Common myeloid progenitor, CD34-positive (primary cell): ENCODE data around the gene NDNF.

Source experiments
- CTCF ChIA-PET: fragments of 350-600 bp; sonication (Branson Sonifier 250); formaldehyde crosslinking; loops from one replicate; lab custom pipeline; 2021; ENCODE audit warnings: antibody characterized with exemption; lab: Charles Lee
- POLR2A ChIA-PET: fragments of 350-600 bp; sonication (Branson Sonifier 250); formaldehyde crosslinking; loops from one replicate; lab custom pipeline; 2021; ENCODE audit warnings: antibody characterized with exemption; lab: Charles Lee
- DNase-seq, 3 donors: peaks; one replicate each; pipeline versions ENCODE4 v3.0.0 to v3.0.0-alpha.2; 2013
- H3K27ac ChIP-seq, 2 experiments: 1 replicate in 1 of 2; 2 replicates in 1 of 2; pipeline ENCODE4 v1.7.0; 2013; ENCODE audit warnings: inconsistent platforms in 2 of 2, low read length in 2 of 2, mild to moderate bottlenecking in 2 of 2, low read depth in 1 of 2, moderate library complexity in 1 of 2; ENCODE audit not compliant: severe bottlenecking in 2 of 2, insufficient read depth in 1 of 2, poor library complexity in 1 of 2
- H3K27me3 ChIP-seq, 5 experiments: replicated peaks in 2 of 5; 1 replicate in 3 of 5; 2 replicates in 2 of 5; pipeline versions ENCODE4 v1.6.1 to v1.7.0; 2013; ENCODE audit warnings: low read length in 4 of 5, mild to moderate bottlenecking in 2 of 5, moderate library complexity in 2 of 5, inconsistent platforms in 1 of 5; ENCODE audit not compliant: insufficient read depth in 5 of 5, control insufficient read depth in 4 of 5
- H3K36me3 ChIP-seq, 4 experiments: 1 replicate in 2 of 4; 2 replicates in 2 of 4; pipeline versions ENCODE4 v1.6.1 to v1.7.0; 2013; ENCODE audit warnings: low read length in 3 of 4, control low read depth in 1 of 4, mild to moderate bottlenecking in 1 of 4; ENCODE audit not compliant: control insufficient read depth in 4 of 4, insufficient read depth in 4 of 4
- H3K4me1 ChIP-seq, 4 experiments: 1 replicate in 3 of 4; 2 replicates in 1 of 4; pipeline versions ENCODE4 v1.6.1 to v1.7.1; 2013; ENCODE audit warnings: low read length in 3 of 4, mild to moderate bottlenecking in 3 of 4, control low read depth in 1 of 4, inconsistent platforms in 1 of 4, moderate library complexity in 1 of 4; ENCODE audit not compliant: control insufficient read depth in 4 of 4, insufficient read depth in 4 of 4; ENCODE audit errors: control extremely low read depth in 1 of 4
- H3K4me3 ChIP-seq, 7 experiments: 1 replicate in 4 of 7; 2 replicates in 3 of 7; pipeline versions ENCODE4 v1.5.1 to v1.7.0; 2013; ENCODE audit warnings: mild to moderate bottlenecking in 7 of 7, low read length in 6 of 7, moderate library complexity in 6 of 7, inconsistent platforms in 2 of 7, low read depth in 2 of 7, control low read depth in 1 of 7; ENCODE audit not compliant: insufficient read depth in 4 of 7, control insufficient read depth in 1 of 7; ENCODE audit errors: extremely low read depth in 1 of 7
- H3K9me3 ChIP-seq, 5 experiments: 1 replicate in 4 of 5; 2 replicates in 1 of 5; pipeline versions ENCODE4 v1.6.1 to v1.7.1; 2013; ENCODE audit warnings: low read length in 4 of 5, mild to moderate bottlenecking in 2 of 5, inconsistent platforms in 1 of 5, low read depth in 1 of 5, moderate library complexity in 1 of 5; ENCODE audit not compliant: control insufficient read depth in 4 of 5, insufficient read depth in 2 of 5; ENCODE audit errors: control extremely low read depth in 1 of 5
- WGBS: methylation state at CpG from one replicate; pipeline ENCODE4 v1.1.5; 2013; ENCODE audit not compliant: insufficient coverage; 5-methylcytosine and 5-hydroxymethylcytosine counted together

NDNF gene

GRCh38 chr4:121003863-121004262 is 68.5 kb downstream of the NDNF start:
- Histone ChIP-seq H3K9me3 (peaks cover 0 to 3% (median 0%) of the 10 kb centered on the region in 5 experiments), H3K27ac (no peak overlapping the region), H3K36me3 (no peaks in the 10 kb centered on the region), H3K4me1 (no peaks in the 10 kb centered on the region), H3K4me3 (no peak overlapping the region), H3K27me3 (no peaks in the 10 kb centered on the region)
- ChIA-PET POLR2A (no interaction called here), CTCF (no interaction called here)
- WGBS = 81% methylated on average over 2 of the region's 4 CpGs
- DNase-seq = no peak

- H3K27me3 ChIP-seq = no peaks in the 10 kb centered on the region
- CTCF ChIA-PET = no interaction called here
- no CpG with 5 or more reads among the region's 1 CpG for WGBS
- POLR2A ChIA-PET = no interaction called here
- H3K27ac ChIP-seq = no peak overlapping the region
- DNase-seq = no peak
- no peak overlapping the region for H3K4me3 ChIP-seq
- no peaks in the 10 kb centered on the region for H3K9me3 ChIP-seq
- H3K4me1 ChIP-seq = no peaks in the 10 kb centered on the region
- no peaks in the 10 kb centered on the region for H3K36me3 ChIP-seq
Measured at GRCh38 chr4:120995266-120996010, 76.9 kb downstream of the NDNF start.

DNA sequence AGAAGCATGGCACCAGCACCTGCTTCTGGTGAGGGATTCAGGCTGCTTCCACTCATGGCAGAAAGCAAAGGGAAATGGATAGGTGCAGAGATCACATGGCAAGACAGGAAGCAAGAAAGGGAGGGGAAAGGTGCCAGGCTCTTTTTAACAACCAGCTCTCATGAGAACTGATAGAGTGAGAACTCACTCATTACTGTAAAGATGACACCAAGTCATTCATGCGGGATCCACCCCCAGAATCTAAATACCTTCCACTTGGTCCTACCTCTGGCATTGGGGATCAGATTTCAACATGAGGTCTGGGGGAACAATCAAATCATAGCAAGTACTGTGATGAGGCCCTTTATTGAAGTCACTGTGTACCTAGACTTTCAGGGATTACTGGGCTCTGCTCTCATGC is 77.8 kb downstream of the NDNF start:
- 17% methylated on average over 1 of the region's 1 CpG for WGBS
- ChIA-PET CTCF (no interaction called here), POLR2A (no interaction called here)
- no peak for DNase-seq
- Histone ChIP-seq H3K9me3 (no peaks in the 10 kb centered on the region), H3K27me3 (no peaks in the 10 kb centered on the region), H3K27ac (no peak overlapping the region), H3K4me1 (no peaks in the 10 kb centered on the region), H3K36me3 (no peaks in the 10 kb centered on the region), H3K4me3 (no peak overlapping the region)

DNA sequence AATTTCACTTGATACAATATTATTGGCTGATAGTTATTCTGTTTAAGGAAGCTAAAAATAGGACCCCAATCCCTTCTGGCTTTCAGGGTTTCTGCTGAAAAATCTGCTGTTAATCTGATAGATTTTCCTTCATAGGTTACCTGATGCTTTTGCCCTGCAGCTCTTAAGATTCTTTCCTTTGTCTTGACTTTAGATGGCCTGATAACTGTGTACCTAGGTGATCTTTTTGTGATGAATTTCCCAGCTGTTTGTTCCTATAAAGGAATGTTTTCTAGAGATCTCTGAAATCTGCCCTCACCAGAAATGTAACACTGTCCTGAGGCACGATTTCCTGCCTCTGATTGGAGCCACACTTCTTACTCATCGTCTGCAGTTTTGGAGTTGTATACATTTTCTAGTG is 80.5 kb downstream of the NDNF start:
- Histone ChIP-seq H3K9me3 (no peaks in the 10 kb centered on the region), H3K4me1 (no peaks in the 10 kb centered on the region), H3K27me3 (no peaks in the 10 kb centered on the region), H3K4me3 (no peak overlapping the region), H3K27ac (no peak overlapping the region), H3K36me3 (no peaks in the 10 kb centered on the region)
- DNase-seq = no peak
- ChIA-PET CTCF (no interaction called here), POLR2A (no interaction called here)
- WGBS = no CpG with 5 or more reads among the region's 2 CpGs

DNA sequence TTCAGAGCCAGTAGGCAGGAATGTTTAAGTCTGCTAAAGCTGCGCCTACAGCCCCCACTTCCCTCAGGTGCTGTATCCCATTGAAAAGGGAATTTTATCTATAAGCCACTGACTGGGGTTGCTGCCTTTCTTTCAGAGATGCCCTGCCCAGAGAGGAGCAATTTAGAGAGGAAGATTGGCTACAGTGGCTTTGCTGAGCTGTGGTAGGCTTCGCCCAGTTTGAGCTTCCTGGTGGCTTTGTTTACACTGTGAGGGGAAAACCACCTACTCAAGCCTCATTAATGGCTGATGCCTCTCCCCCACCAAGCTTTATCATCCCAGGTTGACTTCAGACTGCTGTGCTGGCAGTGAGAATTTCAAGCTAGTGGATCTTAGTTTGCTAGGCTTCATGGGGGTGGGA is 82.1 kb downstream of the NDNF start:
- Histone ChIP-seq H3K4me1 (no peaks in the 10 kb centered on the region), H3K4me3 (no peak overlapping the region), H3K27me3 (no peaks in the 10 kb centered on the region), H3K9me3 (no peaks in the 10 kb centered on the region), H3K27ac (no peak overlapping the region), H3K36me3 (no peaks in the 10 kb centered on the region)
- no peak for DNase-seq
- 100% methylated on average over 2 of the region's 2 CpGs for WGBS
- POLR2A ChIA-PET = no interaction called here
- CTCF ChIA-PET = no interaction called here
